Right lobe of liver (tissue), 4 donors: ENCODE results near the gene CAPN12.

Experiments used
- POLR2A ChIP-seq: fragments of 450-650 bp; IDR thresholded peaks from one replicate; pipeline ENCODE4 v1.6.1; 2017; ENCODE audit warnings: antibody characterized with exemption, mild to moderate bottlenecking
- TF ChIP-seq, protein P1 (sequence below), 4 donors: fragments of 200-600 bp in 3 of 4; fragments of 450-650 bp in 1 of 4; IDR thresholded peaks; one replicate each; pipeline versions ENCODE4 v1.5.1 to v1.8.0; 2016 to 2022; ENCODE audit warnings: antibody characterized with exemption in 4 of 4, mild to moderate bottlenecking in 2 of 4
- donor health status: DM: no; HTN: no; CAD: no.
- donor health status: DM: no; HTN: no; CAD: no.
- donor health status: DM: no; HTN: yes; CAD: no.

DNA sequence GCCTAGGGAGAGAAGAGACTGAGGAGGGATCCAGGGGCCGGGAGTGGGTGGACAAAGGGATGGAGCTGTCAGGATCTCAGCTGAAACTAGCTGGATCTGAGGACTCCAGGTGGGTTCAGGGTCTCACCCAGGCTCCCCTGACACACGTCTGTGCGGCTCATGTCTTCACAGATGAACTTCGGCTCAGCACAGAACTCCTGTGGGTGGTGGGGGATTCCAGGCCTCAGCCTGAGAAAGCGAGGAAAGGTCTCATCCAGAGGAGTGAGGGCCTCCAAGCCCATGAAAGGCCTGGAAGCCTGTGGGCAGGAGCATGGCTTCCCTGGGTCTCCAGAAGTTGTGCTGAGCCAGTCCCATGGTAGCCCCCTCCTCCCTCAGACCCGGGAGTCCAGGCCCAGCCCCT is 1.4 kb downstream of the CAPN12 start:
- no peak for TF ChIP-seq POLR2A
- TF ChIP-seq, protein P1, sequence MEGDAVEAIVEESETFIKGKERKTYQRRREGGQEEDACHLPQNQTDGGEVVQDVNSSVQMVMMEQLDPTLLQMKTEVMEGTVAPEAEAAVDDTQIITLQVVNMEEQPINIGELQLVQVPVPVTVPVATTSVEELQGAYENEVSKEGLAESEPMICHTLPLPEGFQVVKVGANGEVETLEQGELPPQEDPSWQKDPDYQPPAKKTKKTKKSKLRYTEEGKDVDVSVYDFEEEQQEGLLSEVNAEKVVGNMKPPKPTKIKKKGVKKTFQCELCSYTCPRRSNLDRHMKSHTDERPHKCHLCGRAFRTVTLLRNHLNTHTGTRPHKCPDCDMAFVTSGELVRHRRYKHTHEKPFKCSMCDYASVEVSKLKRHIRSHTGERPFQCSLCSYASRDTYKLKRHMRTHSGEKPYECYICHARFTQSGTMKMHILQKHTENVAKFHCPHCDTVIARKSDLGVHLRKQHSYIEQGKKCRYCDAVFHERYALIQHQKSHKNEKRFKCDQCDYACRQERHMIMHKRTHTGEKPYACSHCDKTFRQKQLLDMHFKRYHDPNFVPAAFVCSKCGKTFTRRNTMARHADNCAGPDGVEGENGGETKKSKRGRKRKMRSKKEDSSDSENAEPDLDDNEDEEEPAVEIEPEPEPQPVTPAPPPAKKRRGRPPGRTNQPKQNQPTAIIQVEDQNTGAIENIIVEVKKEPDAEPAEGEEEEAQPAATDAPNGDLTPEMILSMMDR (IDR thresholded peaks at IDR 0.05): no peak
